ENCODE data around the gene ITSN2. TPM values are rescaled to one million over a fixed set of nuclear protein-coding genes. Genes with fewer than 3 reads are reported as not detected.

Gene ITSN2
- total and polyA plus RNA-seq, 11 donors: 19.3 to 55.0 (median 37.4) TPM

DNA sequence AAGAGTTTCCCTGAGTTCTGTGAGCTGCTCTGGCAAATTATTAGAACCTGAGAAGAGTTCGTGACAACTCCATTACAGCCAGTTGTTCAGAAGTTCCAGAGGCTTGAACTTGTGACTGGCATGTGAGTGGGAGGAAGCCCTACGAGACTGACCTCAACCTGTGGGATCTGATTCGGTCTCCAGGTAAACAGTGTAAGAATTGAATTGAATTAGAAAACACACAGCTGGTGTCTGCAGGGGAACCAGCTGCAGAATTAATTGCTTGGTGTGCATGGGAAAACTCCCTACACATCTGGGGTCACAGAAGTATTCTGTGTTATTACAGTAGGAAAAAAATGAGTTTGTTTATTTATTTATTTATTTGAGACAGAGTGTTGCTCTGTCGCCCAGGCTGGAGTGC lies 14.0 kb upstream of the ITSN2 start:
- no peak overlapping the region for H3K27ac ChIP-seq
- H3K27me3 ChIP-seq: no peaks in the 10 kb centered on the region
- WGBS, 4 donors: 51 to 55% (median 53%) methylated on average over 3 of the region's 4 CpGs
- ATAC-seq (no peak), DNase-seq (no peak)
- no peak for TF ChIP-seq POLR2A (IDR thresholded peaks at IDR 0.05)
- TF ChIP-seq, protein P1, sequence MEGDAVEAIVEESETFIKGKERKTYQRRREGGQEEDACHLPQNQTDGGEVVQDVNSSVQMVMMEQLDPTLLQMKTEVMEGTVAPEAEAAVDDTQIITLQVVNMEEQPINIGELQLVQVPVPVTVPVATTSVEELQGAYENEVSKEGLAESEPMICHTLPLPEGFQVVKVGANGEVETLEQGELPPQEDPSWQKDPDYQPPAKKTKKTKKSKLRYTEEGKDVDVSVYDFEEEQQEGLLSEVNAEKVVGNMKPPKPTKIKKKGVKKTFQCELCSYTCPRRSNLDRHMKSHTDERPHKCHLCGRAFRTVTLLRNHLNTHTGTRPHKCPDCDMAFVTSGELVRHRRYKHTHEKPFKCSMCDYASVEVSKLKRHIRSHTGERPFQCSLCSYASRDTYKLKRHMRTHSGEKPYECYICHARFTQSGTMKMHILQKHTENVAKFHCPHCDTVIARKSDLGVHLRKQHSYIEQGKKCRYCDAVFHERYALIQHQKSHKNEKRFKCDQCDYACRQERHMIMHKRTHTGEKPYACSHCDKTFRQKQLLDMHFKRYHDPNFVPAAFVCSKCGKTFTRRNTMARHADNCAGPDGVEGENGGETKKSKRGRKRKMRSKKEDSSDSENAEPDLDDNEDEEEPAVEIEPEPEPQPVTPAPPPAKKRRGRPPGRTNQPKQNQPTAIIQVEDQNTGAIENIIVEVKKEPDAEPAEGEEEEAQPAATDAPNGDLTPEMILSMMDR (IDR thresholded peaks at IDR 0.05): no peak
- no peaks in the 10 kb centered on the region for H3K36me3 ChIP-seq
- H3K4me1 ChIP-seq: no peaks in the 10 kb centered on the region
- no peak overlapping the region for H3K4me3 ChIP-seq
- no peaks in the 10 kb centered on the region for H3K9me3 ChIP-seq
- intact Hi-C loops (cut with DNase I): no loop called here

DNA sequence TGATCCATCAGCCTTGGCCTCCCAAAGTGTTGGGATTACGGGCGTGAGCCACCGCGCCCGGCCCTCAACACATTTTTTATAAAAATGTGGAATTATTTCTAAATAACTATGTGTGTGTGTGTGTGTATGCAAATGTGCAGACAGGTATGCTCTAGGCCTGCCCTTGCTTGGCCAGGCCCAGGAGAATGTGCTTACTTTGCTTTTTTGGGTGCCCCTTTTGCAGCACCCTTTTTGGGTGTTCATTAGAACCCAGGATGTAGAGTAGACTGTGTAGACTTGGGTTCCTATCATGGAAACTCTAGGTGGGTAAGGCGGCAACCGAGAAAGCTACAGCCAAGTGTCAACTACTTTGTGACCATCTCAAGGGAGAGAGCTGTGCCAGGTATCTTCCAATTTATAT lies 11.7 kb upstream of the ITSN2 start:
- TF ChIP-seq, protein P1 (IDR thresholded peaks at IDR 0.05): no peak
- no peak for TF ChIP-seq POLR2A (IDR thresholded peaks at IDR 0.05)
- ATAC-seq (no peak), DNase-seq (no peak)
- H3K4me3 ChIP-seq: no peak overlapping the region
- no peaks in the 10 kb centered on the region for H3K9me3 ChIP-seq
- no peaks in the 10 kb centered on the region for H3K4me1 ChIP-seq
- no peaks in the 10 kb centered on the region for H3K36me3 ChIP-seq
- whole genome bisulfite sequencing, 4 donors: 81 to 86% (median 85%) methylated on average over 7 of the region's 7 CpGs
- intact Hi-C loops (cut with DNase I): no loop called here
- H3K27me3 ChIP-seq: no peaks in the 10 kb centered on the region
- no peak overlapping the region for H3K27ac ChIP-seq

DNA sequence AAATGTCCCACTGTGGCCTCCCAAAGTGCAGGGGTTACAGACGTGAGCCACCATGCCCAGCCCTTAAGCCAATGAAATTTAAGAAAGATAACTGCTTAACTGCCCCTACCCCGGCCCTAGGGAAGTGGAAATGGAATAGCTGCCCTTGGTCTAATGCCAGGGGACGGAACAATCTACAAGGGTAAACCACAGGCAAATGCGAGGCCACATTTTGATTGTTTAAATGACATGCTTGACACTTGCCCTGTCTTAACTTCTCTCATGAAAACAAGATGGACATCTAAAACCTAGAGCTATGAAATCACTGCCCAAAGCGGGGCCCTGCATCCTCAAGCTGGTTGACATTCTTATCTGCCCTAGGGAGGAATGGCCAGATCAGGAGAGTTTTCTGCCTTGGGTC lies 5.5 kb upstream of the ITSN2 start:
- peak overlapping the region in 4 of 12 donors; percentile 1 to 61 (median 34) for H3K27ac ChIP-seq
- H3K9me3 ChIP-seq: no peaks in the 10 kb centered on the region
- H3K27me3 ChIP-seq: no peaks in the 10 kb centered on the region
- H3K36me3 ChIP-seq: no peaks in the 10 kb centered on the region
- intact Hi-C loops (cut with DNase I): loop anchor here in 1 of 10 donors (10.0 kb wide), 1 partner anchor 51 kb away; no protein-coding TSS in a partner anchor
- DNase-seq (no peak), ATAC-seq (peak in 1 of 4 donors; percentile 8)
- peaks cover 4 to 23% (median 17%) of the 10 kb centered on the region in 12 donors for H3K4me1 ChIP-seq
- no peak overlapping the region for H3K4me3 ChIP-seq
- WGBS, 4 donors: 14 to 21% (median 17%) methylated on average over 5 of the region's 5 CpGs
- TF ChIP-seq, protein P1 (IDR thresholded peaks at IDR 0.05): no peak
- TF ChIP-seq POLR2A (IDR thresholded peaks at IDR 0.05): no peak

DNA sequence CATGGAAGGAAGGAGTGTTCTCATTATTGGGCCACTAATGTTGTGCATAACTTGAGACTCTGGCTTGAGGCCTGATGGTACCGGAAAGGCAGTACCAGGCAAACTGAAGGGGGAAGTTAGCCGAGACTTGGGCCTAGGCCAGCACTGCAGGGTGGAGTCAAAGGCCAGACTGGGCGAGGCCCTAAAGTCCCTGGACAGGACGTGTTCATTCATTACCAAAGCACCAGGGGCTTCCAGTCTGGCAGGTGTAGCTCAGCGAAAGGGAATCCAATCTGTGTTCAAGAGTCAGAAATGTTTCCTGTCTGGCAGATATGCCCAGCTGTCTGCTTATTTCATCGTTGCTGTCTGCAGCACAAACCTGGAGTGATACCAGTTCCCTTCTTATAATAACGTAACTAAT lies 4.7 kb upstream of the ITSN2 start:
- no peak overlapping the region for H3K4me3 ChIP-seq
- 10 to 15% (median 11%) methylated on average over 6 to 7 of the region's 7 CpGs for WGBS, 4 donors

More for the DNA sequence above, 4.7 kb upstream of the ITSN2 start:
- H3K36me3 ChIP-seq: no peaks in the 10 kb centered on the region
- no peaks in the 10 kb centered on the region for H3K9me3 ChIP-seq
- peaks cover 4 to 24% (median 19%) of the 10 kb centered on the region in 12 donors for H3K4me1 ChIP-seq
- intact Hi-C loops (cut with DNase I): loop anchor here in 1 of 10 donors (10.0 kb wide), 1 partner anchor 50 kb away; no protein-coding TSS in a partner anchor
- no peaks in the 10 kb centered on the region for H3K27me3 ChIP-seq
- H3K27ac ChIP-seq: peak overlapping the region in 9 of 12 donors; percentile 1 to 61 (median 49)
- no peak for TF ChIP-seq POLR2A (IDR thresholded peaks at IDR 0.05)
- TF ChIP-seq, protein P1 (IDR thresholded peaks at IDR 0.05): no peak
- ATAC-seq (peak; percentile 70 to 88 (median 78)), DNase-seq (peak; percentile 83 to 91 (median 89))
